Right hindlimb (tissue), 1 donor: ENCODE data around the gene TLR7.

ENCODE experiments used
- DNase-seq: peaks from one replicate; pipeline ENCODE4 v3.0.0-alpha.2; 2018

Gene TLR7

GRCh38 chrX:12934850-12935249 is 68.0 kb downstream of the TLR7 start:
- no peak for DNase-seq

GRCh38 chrX:12936947-12937346 is 70.1 kb downstream of the TLR7 start:
- no peak for DNase-seq
